GM19397 (cell line): ENCODE data around the gene KCNJ10.
"Not testable (repeated sequence)": the region's sequence is repeated elsewhere in the genome, so short reads cannot be mapped to it uniquely, and the experiment has no call there.

ENCODE experiments used
- ATAC-seq: cut with Tn5 transposase; IDR thresholded peaks from one replicate; pipeline ENCODE4 v1.9.1; 2021; ENCODE audit warnings: mild to moderate bottlenecking, moderate library complexity; ENCODE audit not compliant: unreplicated experiment

The KCNJ10 gene

GRCh38 chr1:160069460-160070231 is at the start of gene KCNJ10:
Gene KCNJ10, minus strand, starts transcription at chr1:160070160. Its CDS starts 27,628 bp downstream, at chr1:160042532.
- ATAC-seq = no peak

DNA sequence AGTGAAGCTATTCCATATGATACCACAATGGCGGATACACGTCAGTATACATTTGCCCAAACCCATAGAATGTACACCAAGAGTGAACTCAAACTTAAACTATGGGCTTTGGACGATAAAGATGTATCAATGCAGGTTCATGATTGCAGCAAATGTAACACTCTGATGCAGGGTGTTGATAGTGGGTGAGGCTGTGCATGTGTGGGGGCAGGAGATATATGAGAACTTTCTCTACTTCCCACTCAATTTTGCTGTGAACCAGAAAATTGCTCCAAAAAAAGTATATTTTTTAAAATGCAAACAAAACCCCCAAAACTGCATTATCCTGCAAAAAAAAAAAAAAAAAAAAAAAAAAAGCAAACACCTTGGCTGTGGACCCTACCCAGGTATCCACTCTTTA is 49.0 kb upstream of the KCNJ10 start:
- ATAC-seq = no peak

- no peak for ATAC-seq
These were observed 47.8 kb upstream of the KCNJ10 start for GRCh38 chr1:160117709-160118183.

GRCh38 chr1:160117300-160117699 is 47.3 kb upstream of the KCNJ10 start:
- ATAC-seq = no peak

GRCh38 chr1:160116283-160117147 is 46.6 kb upstream of the KCNJ10 start:
- no peak for ATAC-seq

DNA sequence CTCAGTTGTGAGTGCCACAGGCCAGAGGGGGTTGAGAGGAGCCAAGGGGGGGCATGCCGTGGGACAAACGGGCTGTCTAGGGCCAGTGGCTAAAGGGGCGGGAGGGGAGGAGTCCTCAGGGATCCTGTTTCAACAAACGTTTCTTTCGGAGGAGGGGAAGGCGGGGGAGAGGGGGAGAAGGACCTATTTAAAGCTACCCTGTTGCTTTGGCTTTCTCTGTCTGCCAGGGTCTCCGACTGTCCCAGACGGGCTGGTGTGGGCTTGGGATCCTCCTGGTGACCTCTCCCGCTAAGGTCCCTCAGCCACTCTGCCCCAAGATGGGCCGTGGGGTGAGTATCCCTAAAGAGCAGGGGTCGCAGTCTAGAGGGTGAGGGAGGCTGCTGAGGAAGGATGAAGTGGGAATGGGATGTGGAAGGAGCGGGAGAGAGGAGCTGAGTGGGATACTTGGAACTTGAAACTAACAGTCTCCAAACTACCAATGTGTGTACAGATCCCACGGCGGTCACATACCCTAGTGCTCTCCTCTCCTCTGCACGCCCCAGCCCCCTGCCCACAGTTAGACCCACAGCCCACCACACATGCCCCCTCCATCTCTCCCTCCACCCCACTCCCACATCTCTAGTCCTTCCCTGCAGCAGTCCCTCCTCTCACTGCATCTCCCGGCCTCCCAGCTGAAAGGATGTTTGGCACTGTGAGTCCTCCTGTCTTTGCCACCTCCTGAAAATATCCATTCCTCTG is 45.8 kb upstream of the KCNJ10 start, which contains the start of gene ATP1A2:
Gene ATP1A2 (plus strand): TSS at position 215 of the 738 bp plus-strand sequence. CDS start 103 bp downstream, at position 318.
- ATAC-seq = no peak

DNA sequence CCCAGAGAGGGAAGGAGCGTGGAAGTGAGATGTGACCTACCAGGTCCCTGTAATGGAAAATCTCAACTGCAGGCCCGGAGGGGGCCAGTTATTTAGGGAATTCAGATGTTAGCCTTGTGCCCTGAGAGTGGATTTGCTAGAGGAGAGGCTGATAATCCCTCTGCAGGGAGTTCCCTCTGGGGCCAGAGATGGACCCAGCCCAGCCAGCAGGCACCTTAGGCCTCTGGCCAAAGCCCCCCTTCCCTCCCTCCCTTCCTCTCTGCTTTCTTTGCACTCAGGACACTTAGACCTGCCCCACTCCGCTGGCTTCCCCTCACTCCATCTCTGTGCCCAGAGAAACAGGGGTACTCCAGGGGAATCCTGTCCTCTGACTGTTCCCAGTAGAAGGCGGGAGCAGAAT is 44.1 kb upstream of the KCNJ10 start:
- ATAC-seq = no peak

GRCh38 chr1:160113407-160113806 is 43.4 kb upstream of the KCNJ10 start:
- no peak for ATAC-seq

DNA sequence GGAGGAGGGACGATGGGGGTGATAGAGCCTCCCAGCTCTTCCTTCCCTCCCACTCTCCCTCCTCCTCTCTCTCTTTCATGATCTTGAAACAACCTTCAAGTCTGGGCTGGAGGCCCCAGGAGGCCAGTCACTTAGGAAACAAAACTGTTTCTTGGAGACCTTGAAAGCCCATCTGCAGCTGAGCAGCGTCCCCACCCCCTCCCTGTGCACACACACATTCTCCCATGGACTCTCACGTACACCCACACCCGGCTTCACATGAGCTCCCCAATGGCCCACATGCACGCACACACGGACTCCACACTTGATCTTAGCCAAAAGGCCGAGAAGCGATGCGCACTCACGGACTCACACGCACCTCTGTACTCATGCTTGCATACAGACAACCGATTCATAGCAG is 42.4 kb upstream of the KCNJ10 start:
- ATAC-seq = no peak

DNA sequence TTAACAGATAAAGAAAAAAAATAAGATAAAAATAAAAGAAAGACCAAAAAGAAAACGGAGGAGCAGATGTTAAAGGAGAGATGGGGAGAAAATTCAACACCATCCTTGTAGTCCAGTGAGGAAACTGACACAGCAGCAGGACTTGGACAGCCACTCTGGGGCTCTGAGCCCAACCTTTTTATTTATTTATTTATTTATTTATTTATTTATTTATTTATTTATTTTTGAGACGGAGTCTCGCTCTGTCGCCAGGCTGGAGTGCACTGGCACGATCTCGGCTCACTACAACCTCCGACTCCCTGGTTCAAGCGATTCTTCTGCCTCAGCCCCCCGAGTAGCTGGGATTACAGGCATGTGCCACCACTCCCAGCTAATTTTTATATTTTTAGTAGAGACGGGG is 41.5 kb upstream of the KCNJ10 start:
- ATAC-seq = not testable (repeated sequence)

GRCh38 chr1:160109686-160110085 is 39.7 kb upstream of the KCNJ10 start:
- no peak for ATAC-seq

DNA sequence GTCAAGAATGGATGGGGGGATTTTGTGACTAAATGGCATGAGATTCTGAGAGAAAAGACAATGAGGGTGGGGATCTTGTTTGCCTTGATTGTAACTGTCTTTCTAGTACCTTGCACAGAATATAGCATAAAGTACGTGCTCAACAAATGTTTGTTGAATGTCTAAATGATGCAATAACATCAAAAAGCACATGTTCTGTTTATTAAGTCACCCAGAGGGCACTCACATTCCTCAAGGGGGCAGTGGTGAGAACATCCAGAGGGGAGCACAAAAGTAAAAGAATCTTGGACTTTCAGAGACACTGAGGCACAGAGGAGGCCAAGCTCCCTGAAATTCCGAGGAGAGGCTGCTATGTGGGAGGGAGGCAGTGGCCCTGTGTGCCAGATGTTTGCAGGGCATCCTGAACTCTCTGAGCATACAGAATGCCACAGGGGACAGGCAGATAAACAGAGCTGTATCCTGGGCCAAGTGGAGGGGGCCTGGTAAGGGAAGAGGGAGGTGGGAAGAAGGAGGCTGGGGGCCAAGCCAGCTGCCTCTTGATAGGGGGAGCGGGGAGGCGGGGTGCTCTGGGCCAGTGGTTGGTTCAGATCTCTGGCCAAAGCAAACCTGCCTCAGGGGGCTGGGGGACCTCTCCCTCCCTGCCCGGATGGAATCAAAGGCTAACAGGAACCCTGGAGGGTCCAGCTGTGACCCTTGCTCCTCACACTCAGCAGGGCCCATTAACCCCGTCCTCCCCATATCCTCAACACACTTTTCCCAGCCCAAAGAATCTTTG is 39.1 kb upstream of the KCNJ10 start:
- no peak for ATAC-seq

DNA sequence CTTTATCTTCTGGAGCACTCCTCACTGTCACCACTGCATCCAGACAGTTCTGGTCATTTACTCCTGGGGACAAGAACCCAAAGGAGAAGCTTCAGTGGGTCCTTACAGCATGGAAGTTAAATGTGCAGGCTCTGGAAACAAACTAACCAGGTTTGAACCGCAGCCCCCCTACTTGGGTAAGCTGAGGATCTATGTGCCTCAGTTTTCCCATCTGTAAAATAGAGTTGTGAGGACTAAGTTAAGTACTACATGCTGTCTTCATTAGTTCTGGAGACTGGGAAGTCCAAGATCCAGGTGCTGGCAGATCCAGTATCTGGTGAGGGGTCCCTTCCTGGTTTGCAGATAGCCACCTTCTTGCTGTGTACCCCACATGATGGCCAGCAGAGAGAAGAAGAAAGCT is 37.6 kb upstream of the KCNJ10 start:
- ATAC-seq = no peak

- no peak for ATAC-seq
These were observed 35.2 kb upstream of the KCNJ10 start for GRCh38 chr1:160105155-160105554.

- ATAC-seq = no peak
These were observed 34.5 kb upstream of the KCNJ10 start for GRCh38 chr1:160104486-160104885.

- no peak for ATAC-seq
These were observed 33.9 kb upstream of the KCNJ10 start for GRCh38 chr1:160103658-160104408.

GRCh38 chr1:160101717-160102522 is 32.0 kb upstream of the KCNJ10 start:
- no peak for ATAC-seq

DNA sequence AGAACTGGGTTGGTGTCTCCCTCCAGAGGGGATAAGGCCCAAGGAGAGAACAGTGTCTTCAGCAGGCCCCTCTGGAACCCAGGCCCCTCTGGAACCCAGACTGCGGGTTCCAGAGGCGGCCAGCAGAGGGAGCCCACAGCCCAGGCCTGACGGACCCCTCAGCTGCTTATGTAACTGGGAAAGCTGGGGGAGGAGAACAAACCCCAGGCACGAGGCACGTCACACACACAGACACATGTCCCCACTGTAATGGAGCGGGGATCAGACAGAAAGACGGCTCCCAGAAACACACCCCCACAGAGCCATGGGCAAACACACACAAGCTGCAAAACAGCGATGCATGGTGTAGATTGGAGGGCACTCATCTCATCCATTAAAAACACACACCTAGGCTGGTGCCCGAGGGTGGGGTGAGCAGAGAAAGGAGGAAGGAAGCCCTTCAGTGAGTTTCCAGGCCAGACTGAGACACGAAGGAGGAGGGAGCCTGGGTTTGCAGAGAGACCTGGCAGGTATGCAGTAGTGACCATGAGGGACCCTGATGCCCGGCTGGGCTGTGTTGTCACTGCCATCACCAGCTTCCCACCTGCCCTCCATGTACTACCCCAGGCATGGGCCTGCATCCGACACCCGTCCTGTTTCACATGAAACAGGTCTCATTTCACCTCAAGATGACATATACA is 31.2 kb upstream of the KCNJ10 start:
- no peak for ATAC-seq
